Astrocyte (in vitro differentiated cells and primary cell): Measurements from ENCODE around the gene MRPL3. TPM values are rescaled to one million over a fixed set of nuclear protein-coding genes. Genes with fewer than 3 reads are reported as not detected.

Source experiments
- DNase-seq: peaks from one replicate; pipeline ENCODE4 v3.0.0-alpha.2; 2010; ENCODE audit warnings: low read depth
- FAIRE-seq: peaks from 2 replicates; lab custom pipeline; 2011; peaks lifted over from hg19 to GRCh38; lab: Jason Lieb, UNC
- H2AFZ ChIP-seq: 2 replicates; pipeline ENCODE4 v1.6.0; 2012; ENCODE audit warnings: low read depth, low read length, inconsistent platforms
- H3K27ac ChIP-seq: 2 replicates; pipeline ENCODE4 v1.5.1; 2011; ENCODE audit warnings: low read depth, low read length, inconsistent platforms
- H3K27me3 ChIP-seq: 2 replicates; pipeline ENCODE4 v1.6.0; 2011; ENCODE audit warnings: low read length, inconsistent platforms; ENCODE audit not compliant: insufficient read depth
- H3K36me3 ChIP-seq: 2 replicates; pipeline ENCODE4 v1.5.1; 2011; ENCODE audit warnings: low read length, inconsistent platforms; ENCODE audit not compliant: insufficient read depth
- H3K4me1 ChIP-seq: 2 replicates; pipeline ENCODE4 v1.5.1; 2011; ENCODE audit warnings: low read length, inconsistent platforms; ENCODE audit not compliant: insufficient read depth
- H3K4me2 ChIP-seq: 2 replicates; pipeline ENCODE4 v1.6.0; 2012; ENCODE audit warnings: low read length, inconsistent platforms
- H3K4me3 ChIP-seq: 2 replicates; pipeline ENCODE4 v1.5.1; 2011; ENCODE audit warnings: low read depth, mild to moderate bottlenecking, low read length, inconsistent platforms; ENCODE audit not compliant: insufficient read depth
- H3K79me2 ChIP-seq: 2 replicates; pipeline ENCODE4 v1.6.0; 2012; ENCODE audit warnings: mild to moderate bottlenecking, low read length, inconsistent platforms; ENCODE audit not compliant: insufficient read depth
- H3K9ac ChIP-seq: 2 replicates; pipeline ENCODE4 v1.6.0; 2012; ENCODE audit warnings: mild to moderate bottlenecking, low read length, inconsistent platforms
- H3K9me3 ChIP-seq: 2 replicates; pipeline ENCODE4 v1.5.1; 2012; ENCODE audit warnings: low read depth, mild to moderate bottlenecking, low read length, inconsistent platforms; ENCODE audit not compliant: insufficient read depth
- H4K20me1 ChIP-seq: 2 replicates; pipeline ENCODE4 v1.6.0; 2012; ENCODE audit warnings: low read length, inconsistent platforms; ENCODE audit not compliant: insufficient read depth
- H3K27ac Mint-ChIP-seq: one replicate; pipeline ENCODE4 v1.8.0; 2021; ENCODE audit warnings: mild to moderate bottlenecking, mixed read lengths; ENCODE audit not compliant: unreplicated experiment
- H3K27me3 Mint-ChIP-seq: one replicate; pipeline ENCODE4 v1.8.0; 2021; ENCODE audit warnings: low read depth, mixed read lengths; ENCODE audit not compliant: unreplicated experiment
- H3K36me3 Mint-ChIP-seq: one replicate; pipeline ENCODE4 v1.8.0; 2021; ENCODE audit warnings: low read depth, mixed read lengths; ENCODE audit not compliant: unreplicated experiment
- H3K4me1 Mint-ChIP-seq: one replicate; pipeline ENCODE4 v1.8.0; 2021; ENCODE audit warnings: low read depth, mixed read lengths; ENCODE audit not compliant: unreplicated experiment
- H3K4me3 Mint-ChIP-seq: one replicate; pipeline ENCODE4 v1.8.0; 2021; ENCODE audit warnings: mild to moderate bottlenecking, moderate library complexity, mixed read lengths; ENCODE audit not compliant: unreplicated experiment
- H3K9me3 Mint-ChIP-seq: one replicate; pipeline ENCODE4 v1.8.0; 2021; ENCODE audit warnings: mild to moderate bottlenecking, mixed read lengths; ENCODE audit not compliant: unreplicated experiment
- CTCF ChIP-seq: IDR thresholded peaks from 2 replicates; pipeline ENCODE4 v1.5.1; 2011; ENCODE audit warnings: low read depth, mild to moderate bottlenecking, inconsistent platforms, low read length, moderate library complexity; ENCODE audit not compliant: insufficient read depth
- EZH2 ChIP-seq: IDR thresholded peaks from 2 replicates; pipeline ENCODE4 v1.6.1; 2012; ENCODE audit warnings: mild to moderate bottlenecking, low read length, inconsistent platforms; ENCODE audit not compliant: insufficient read depth
- total RNA-seq: library from RNA; stranded (reverse); gene quantifications from 2 replicates; pipeline ENCODE4 v1.2.1, GENCODE V29; 2021

Gene MRPL3
- total RNA-seq, 1 donor from 2014 or later, result 76.1 TPM

DNA sequence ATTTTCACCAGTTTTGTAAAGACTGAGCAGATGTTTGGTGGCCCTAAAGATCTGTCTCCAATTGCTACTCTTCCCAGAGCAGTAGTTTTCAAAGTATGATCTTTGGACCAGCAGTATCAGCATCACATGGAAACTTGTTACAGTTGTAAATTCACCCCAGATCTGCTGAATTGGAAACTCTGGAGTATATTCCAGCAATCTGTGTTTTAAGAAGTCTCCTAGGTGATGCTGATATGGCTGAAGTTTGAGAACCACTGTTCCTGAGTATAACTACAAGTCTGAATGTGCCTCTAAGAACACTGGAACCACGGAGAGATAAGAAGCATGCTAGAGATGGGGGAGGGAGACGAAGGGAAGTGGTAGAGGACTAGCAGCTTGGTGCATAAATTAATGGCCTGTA, 75.5 kb downstream of the MRPL3 start:
- no peaks in the 10 kb centered on the region for H3K9me3 ChIP-seq
- no peaks in the 10 kb centered on the region for H3K4me1 ChIP-seq
- no peak overlapping the region for H3K27ac Mint-ChIP-seq
- FAIRE-seq (no peak), DNase-seq (no peak)
- H3K27me3 ChIP-seq, result no peaks in the 10 kb centered on the region
- H3K27me3 Mint-ChIP-seq, result peaks cover 10% of the 10 kb centered on the region
- TF ChIP-seq CTCF (no peak), EZH2 (no peak)
- no peak overlapping the region for H3K4me2 ChIP-seq
- H3K9me3 Mint-ChIP-seq, result peaks cover 7% of the 10 kb centered on the region
- H3K4me3 Mint-ChIP-seq, result no peak overlapping the region
- no peaks in the 10 kb centered on the region for H4K20me1 ChIP-seq
- H3K9ac ChIP-seq, result no peak overlapping the region
- H3K27ac ChIP-seq, result no peak overlapping the region
- H2AFZ ChIP-seq, result no peak overlapping the region
- H3K79me2 ChIP-seq, result no peaks in the 10 kb centered on the region
- H3K4me3 ChIP-seq, result no peak overlapping the region
- no peaks in the 10 kb centered on the region for H3K36me3 ChIP-seq
- no peaks in the 10 kb centered on the region for H3K4me1 Mint-ChIP-seq
- H3K36me3 Mint-ChIP-seq, result no peaks in the 10 kb centered on the region

DNA sequence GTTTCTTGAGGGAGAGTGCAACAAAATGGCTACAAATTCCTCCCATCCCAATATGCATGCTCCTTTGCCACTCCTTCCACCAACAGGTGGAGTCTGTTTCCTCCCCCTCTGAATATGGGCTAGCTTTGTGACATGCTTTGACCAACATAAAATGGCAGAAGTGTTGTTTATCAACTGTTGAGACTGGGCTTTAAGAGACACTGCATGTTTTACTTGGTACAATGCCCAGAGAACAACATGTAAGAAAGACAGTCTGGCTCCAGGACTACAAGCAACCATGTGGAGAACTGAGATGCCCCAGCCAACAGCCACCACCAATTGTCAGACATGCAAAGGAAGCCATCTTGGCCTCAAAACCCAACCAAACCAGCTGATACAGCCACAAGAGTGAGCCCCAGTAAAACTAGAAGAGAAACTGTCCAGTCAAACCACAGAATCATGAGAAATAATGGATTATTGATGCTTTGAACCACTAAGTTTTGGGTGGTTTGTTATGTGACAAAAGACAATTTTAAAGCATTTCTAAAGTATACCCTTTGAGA, 80.7 kb downstream of the MRPL3 start:
- Histone ChIP-seq H3K27ac (no peak overlapping the region), H3K4me3 (no peak overlapping the region), H4K20me1 (no peaks in the 10 kb centered on the region), H3K9me3 (no peaks in the 10 kb centered on the region), H2AFZ (no peak overlapping the region), H3K36me3 (no peaks in the 10 kb centered on the region), H3K9ac (no peak overlapping the region), H3K79me2 (no peaks in the 10 kb centered on the region), H3K27me3 (no peaks in the 10 kb centered on the region), H3K4me1 (no peaks in the 10 kb centered on the region), H3K4me2 (no peak overlapping the region)
- TF ChIP-seq CTCF, result no peak
- no peak for TF ChIP-seq EZH2
- Mint-ChIP-seq H3K27ac (no peak overlapping the region), H3K4me3 (no peak overlapping the region), H3K9me3 (peaks cover 5% of the 10 kb centered on the region), H3K36me3 (no peaks in the 10 kb centered on the region), H3K4me1 (no peaks in the 10 kb centered on the region), H3K27me3 (peaks cover 12% of the 10 kb centered on the region)
- no peak for FAIRE-seq
- DNase-seq, result no peak

GRCh38 chr3:131421301-131421700, 81.5 kb downstream of the MRPL3 start:
- Histone ChIP-seq H3K9me3 (no peaks in the 10 kb centered on the region), H3K27me3 (no peaks in the 10 kb centered on the region), H2AFZ (no peak overlapping the region), H3K79me2 (no peaks in the 10 kb centered on the region), H3K36me3 (no peaks in the 10 kb centered on the region), H3K4me1 (no peaks in the 10 kb centered on the region), H3K4me2 (no peak overlapping the region), H4K20me1 (no peaks in the 10 kb centered on the region), H3K27ac (no peak overlapping the region), H3K9ac (no peak overlapping the region), H3K4me3 (no peak overlapping the region)
- Mint-ChIP-seq H3K4me1 (no peaks in the 10 kb centered on the region), H3K36me3 (no peaks in the 10 kb centered on the region), H3K27me3 (peaks cover 12% of the 10 kb centered on the region), H3K27ac (no peak overlapping the region), H3K9me3 (peaks cover 7% of the 10 kb centered on the region), H3K4me3 (no peak overlapping the region)
- TF ChIP-seq EZH2, result no peak
- no peak for DNase-seq
- no peak for FAIRE-seq
